ENCODE measurements around the gene SERINC4.

Gene SERINC4

GRCh38 chr15:43796566-43796965 is 3.5 kb downstream of the SERINC4 start:
- no peak for DNase-seq (ENCODE audit: low spot score)

- DNase-seq (ENCODE audit: low spot score), result no peak
These were observed 4.0 kb downstream of the SERINC4 start for GRCh38 chr15:43795997-43796396.

GRCh38 chr15:43795197-43795596 is 4.8 kb downstream of the SERINC4 start:
- no peak for DNase-seq (ENCODE audit: low spot score)

GRCh38 chr15:43794269-43795037 is 5.6 kb downstream of the SERINC4 start:
- DNase-seq (ENCODE audit: low spot score), result no peak

GRCh38 chr15:43793647-43794046 is 6.4 kb downstream of the SERINC4 start:
- no peak for DNase-seq (ENCODE audit: low spot score)

GRCh38 chr15:43792761-43793476 is 7.1 kb downstream of the SERINC4 start:
- peak; percentile 51 for DNase-seq (ENCODE audit: low spot score)

- DNase-seq (ENCODE audit: low spot score), result peak; percentile 99
These were observed 7.8 kb downstream of the SERINC4 start, which contains the start of gene SERF2 for GRCh38 chr15:43791993-43792760. Gene SERF2, plus strand, starts transcription at chr15:43792320. Its CDS starts 57 bp downstream, at chr15:43792377.

GRCh38 chr15:43789409-43789808 is 10.6 kb downstream of the SERINC4 start:
- DNase-seq (ENCODE audit: low spot score), result no peak

- no peak for DNase-seq (ENCODE audit: low spot score)
These were observed 21.0 kb downstream of the SERINC4 start for GRCh38 chr15:43779016-43779415.

GRCh38 chr15:43777267-43777914 is 22.6 kb downstream of the SERINC4 start:
- peak; percentile 13 for DNase-seq (ENCODE audit: low spot score)

- peak; percentile 11 for DNase-seq (ENCODE audit: low spot score)
These were observed 23.2 kb downstream of the SERINC4 start, which contains the start of gene ELL3 for GRCh38 chr15:43776718-43777266. Gene ELL3, minus strand, starts transcription at chr15:43776966. Its CDS starts 65 bp downstream, at chr15:43776901.

GRCh38 chr15:43776101-43776717 is 23.8 kb downstream of the SERINC4 start:
- no peak for DNase-seq (ENCODE audit: low spot score)

GRCh38 chr15:43775411-43775965 is 24.5 kb downstream of the SERINC4 start:
- DNase-seq (ENCODE audit: low spot score), result no peak

- no peak for DNase-seq (ENCODE audit: low spot score)
These were observed 26.0 kb downstream of the SERINC4 start for GRCh38 chr15:43774062-43774461.

GRCh38 chr15:43772624-43773023 is 27.4 kb downstream of the SERINC4 start:
- DNase-seq (ENCODE audit: low spot score), result no peak

- no peak for DNase-seq (ENCODE audit: low spot score)
These were observed 28.2 kb downstream of the SERINC4 start for GRCh38 chr15:43771816-43772215.

GRCh38 chr15:43769584-43770228 is 30.3 kb downstream of the SERINC4 start:
- peak; percentile 24 for DNase-seq (ENCODE audit: low spot score)

GRCh38 chr15:43763819-43764446 is 36.1 kb downstream of the SERINC4 start:
- DNase-seq (ENCODE audit: low spot score), result no peak

GRCh38 chr15:43762824-43763223 is 37.2 kb downstream of the SERINC4 start:
- DNase-seq (ENCODE audit: low spot score), result no peak

GRCh38 chr15:43751885-43752284 is 48.1 kb downstream of the SERINC4 start:
- DNase-seq (ENCODE audit: low spot score), result no peak

Data from COLO829 (cell line).